HepG2 (cell line): ENCODE results near the gene SYDE1.

ENCODE experiments used
- CTCF ChIP-seq: sonication (generic); formaldehyde crosslinking; IDR thresholded peaks from 2 replicates; pipeline ENCODE4 v1.5.0; 2020; ENCODE audit warnings: mild to moderate bottlenecking, missing genetic modification reagents, moderate library complexity
- EHMT2 ChIP-seq: fragments of 200-600 bp; sonication (generic); IDR thresholded peaks from 2 replicates; pipeline ENCODE4 v1.7.0; 2017; ENCODE audit warnings: antibody characterized with exemption, low read depth, low read length, borderline replicate concordance
- HNF4A ChIP-seq: sonication (generic); formaldehyde crosslinking; IDR thresholded peaks from 2 replicates; pipeline ENCODE4 v1.4.0; 2020; ENCODE audit warnings: missing genetic modification reagents
- MXI1 ChIP-seq: IDR thresholded peaks from 3 replicates; pipeline ENCODE4 v1.6.1; 2012; ENCODE audit warnings: low read depth, low read length, inconsistent platforms, borderline replicate concordance
- NFE2L2 ChIP-seq: fragments of 150-350 bp; IDR thresholded peaks from 2 replicates; pipeline ENCODE4 v1.6.1; 2014; ENCODE audit warnings: low read length
- PHF8 ChIP-seq: sonication (generic); formaldehyde crosslinking; IDR thresholded peaks from 2 replicates; pipeline ENCODE4 v1.5.0; 2020; ENCODE audit warnings: missing genetic modification reagents
- SNRNP70 ChIP-seq: fragments of 200-400 bp; formaldehyde crosslinking; IDR thresholded peaks from 2 replicates; pipeline ENCODE4 v1.6.1; 2017; ENCODE audit warnings: mild to moderate bottlenecking, low read depth, low read length, moderate library complexity
- TCF7L2 ChIP-seq: IDR thresholded peaks from 2 replicates; pipeline ENCODE4 v1.6.1; 2011; ENCODE audit warnings: mild to moderate bottlenecking, low read depth, low read length, moderate library complexity
- USF2 ChIP-seq, 2 experiments: sonication (generic) in 1 of 2; formaldehyde crosslinking in 1 of 2; IDR thresholded peaks; 2 replicates each; pipeline versions ENCODE4 v1.5.1 to v1.6.1; 2011 to 2020; ENCODE audit warnings: borderline replicate concordance in 1 of 2, low read depth in 1 of 2, low read length in 1 of 2, mild to moderate bottlenecking in 1 of 2, missing genetic modification reagents in 1 of 2, moderate library complexity in 1 of 2
- ZBTB1 ChIP-seq: sonication (generic); formaldehyde crosslinking; IDR thresholded peaks from 2 replicates; pipeline ENCODE4 v1.4.0; 2020; ENCODE audit warnings: missing genetic modification reagents, borderline replicate concordance
- ZNF740 ChIP-seq: sonication (generic); formaldehyde crosslinking; IDR thresholded peaks from 2 replicates; pipeline ENCODE4 v1.4.0; 2020; ENCODE audit warnings: missing genetic modification reagents

GRCh38 chr19:15144046-15144646 is 36.9 kb downstream of the SYDE1 start:
- TF ChIP-seq TCF7L2 (no peak), SNRNP70 (no peak), NFE2L2 (no peak), CTCF (no peak), ZBTB1 (no peak), PHF8 (CRISPR knock-in tag) (no peak), USF2 (IDR thresholded peaks at IDR 0.05; ENCODE audit: low read depth, low read length) (no peak), USF2 (CRISPR knock-in tag; IDR thresholded peaks at IDR 0.05; ENCODE audit: borderline replicate concordance) (no peak), EHMT2 (no peak), HNF4A (CRISPR knock-in tag) (no peak), MXI1 (no peak), ZNF740 (CRISPR knock-in tag) (no peak)
